Astrocyte of the spinal cord (primary cell): ENCODE data around the gene SUMO2.

ENCODE experiments used
- DNase-seq: peaks from one replicate; pipeline ENCODE4 v3.0.0; 2011; ENCODE audit warnings: low read depth, low spot score
- H3K4me3 ChIP-seq: 2 replicates; pipeline ENCODE4 v1.5.1; 2011; ENCODE audit warnings: low read depth, mild to moderate bottlenecking, low read length, moderate library complexity
- in situ Hi-C: cut with HindIII; loops from 2 replicates; pipeline ENCODE4 v1.10.0; 2017; ENCODE audit warnings: low sequenced_read_pairs
- TF ChIP-seq, protein P1 (sequence below): IDR thresholded peaks from 2 replicates; pipeline ENCODE4 v1.5.1; 2012; ENCODE audit warnings: low read depth, mild to moderate bottlenecking, low read length, inconsistent platforms

The SUMO2 gene

DNA sequence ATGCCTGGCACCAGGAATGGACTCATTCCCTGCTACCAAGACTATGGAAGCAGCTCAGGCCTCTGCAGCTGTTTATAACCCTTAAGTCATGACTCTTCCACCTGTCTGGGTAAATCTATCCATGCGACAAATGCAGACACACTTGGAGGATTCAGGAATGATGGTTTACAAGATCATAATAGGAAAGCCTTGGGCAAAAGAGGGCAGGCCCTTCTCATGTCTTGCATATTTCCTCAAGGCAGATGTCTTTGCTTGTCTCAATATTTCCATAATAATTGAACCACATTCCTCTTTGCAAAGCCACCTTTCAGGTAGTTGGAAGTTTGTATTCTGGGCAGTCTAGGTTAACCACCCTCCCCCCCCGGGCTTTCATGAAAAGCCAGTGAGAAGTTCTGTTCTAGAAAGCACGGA is 27.6 kb downstream of the SUMO2 start:
- in situ Hi-C loops = no loop called here
- no peak for DNase-seq
- no peak overlapping the region for H3K4me3 ChIP-seq
- TF ChIP-seq, protein P1, sequence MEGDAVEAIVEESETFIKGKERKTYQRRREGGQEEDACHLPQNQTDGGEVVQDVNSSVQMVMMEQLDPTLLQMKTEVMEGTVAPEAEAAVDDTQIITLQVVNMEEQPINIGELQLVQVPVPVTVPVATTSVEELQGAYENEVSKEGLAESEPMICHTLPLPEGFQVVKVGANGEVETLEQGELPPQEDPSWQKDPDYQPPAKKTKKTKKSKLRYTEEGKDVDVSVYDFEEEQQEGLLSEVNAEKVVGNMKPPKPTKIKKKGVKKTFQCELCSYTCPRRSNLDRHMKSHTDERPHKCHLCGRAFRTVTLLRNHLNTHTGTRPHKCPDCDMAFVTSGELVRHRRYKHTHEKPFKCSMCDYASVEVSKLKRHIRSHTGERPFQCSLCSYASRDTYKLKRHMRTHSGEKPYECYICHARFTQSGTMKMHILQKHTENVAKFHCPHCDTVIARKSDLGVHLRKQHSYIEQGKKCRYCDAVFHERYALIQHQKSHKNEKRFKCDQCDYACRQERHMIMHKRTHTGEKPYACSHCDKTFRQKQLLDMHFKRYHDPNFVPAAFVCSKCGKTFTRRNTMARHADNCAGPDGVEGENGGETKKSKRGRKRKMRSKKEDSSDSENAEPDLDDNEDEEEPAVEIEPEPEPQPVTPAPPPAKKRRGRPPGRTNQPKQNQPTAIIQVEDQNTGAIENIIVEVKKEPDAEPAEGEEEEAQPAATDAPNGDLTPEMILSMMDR = no peak

DNA sequence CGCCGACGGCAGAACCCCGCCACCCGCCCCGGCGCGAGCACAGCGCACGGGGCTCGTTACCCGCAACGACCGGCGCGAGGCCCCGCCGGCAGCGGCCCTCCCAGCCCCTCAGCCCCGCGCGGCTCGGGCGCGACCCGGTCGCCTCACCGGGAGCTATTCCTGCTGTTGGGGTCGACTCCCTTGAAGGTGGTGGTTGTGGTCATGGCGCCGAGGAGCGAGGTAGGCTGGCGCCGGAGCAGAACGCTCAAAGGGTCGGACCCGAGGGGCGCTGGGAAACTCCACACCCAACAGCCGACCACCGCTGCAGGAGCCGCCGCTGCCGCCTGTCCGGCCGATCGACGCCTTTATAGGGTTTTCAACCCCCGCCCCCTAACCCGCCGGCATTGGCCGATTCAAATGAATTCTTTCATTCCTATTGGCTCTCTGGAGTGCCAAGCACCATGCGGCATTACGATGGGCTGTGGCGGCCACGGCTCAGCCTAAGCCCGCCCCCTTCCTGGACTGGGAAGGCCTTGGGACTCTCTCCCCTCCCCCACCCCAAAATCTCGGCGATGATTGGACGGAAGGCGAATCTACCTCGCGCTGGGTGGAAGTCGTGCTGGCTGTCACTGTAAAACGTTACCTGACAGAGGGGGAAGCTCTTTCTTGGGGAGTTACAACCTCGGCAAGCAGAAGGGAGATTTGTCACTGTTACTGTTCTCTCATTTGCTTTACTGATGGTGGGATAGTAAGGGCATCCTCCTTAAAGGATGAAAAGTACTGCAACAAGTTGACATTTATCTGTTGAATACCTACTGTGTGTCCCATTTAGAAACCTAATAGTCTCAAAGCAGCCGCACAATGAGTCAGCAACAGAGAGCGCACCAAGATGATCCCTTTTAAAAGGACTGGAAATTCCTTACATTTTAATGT is 28.3 kb downstream of the SUMO2 start, which contains the start of gene JPT1:
Gene JPT1 (minus strand): TSS at position 318 of the 912 bp plus-strand sequence. CDS start 115 bp downstream, at position 203.
- H3K4me3 ChIP-seq = peak within 1 kb of the TSS; percentile 88
- in situ Hi-C loops = no loop called here
- DNase-seq = peak; percentile 99
- TF ChIP-seq, protein P1 = no peak

DNA sequence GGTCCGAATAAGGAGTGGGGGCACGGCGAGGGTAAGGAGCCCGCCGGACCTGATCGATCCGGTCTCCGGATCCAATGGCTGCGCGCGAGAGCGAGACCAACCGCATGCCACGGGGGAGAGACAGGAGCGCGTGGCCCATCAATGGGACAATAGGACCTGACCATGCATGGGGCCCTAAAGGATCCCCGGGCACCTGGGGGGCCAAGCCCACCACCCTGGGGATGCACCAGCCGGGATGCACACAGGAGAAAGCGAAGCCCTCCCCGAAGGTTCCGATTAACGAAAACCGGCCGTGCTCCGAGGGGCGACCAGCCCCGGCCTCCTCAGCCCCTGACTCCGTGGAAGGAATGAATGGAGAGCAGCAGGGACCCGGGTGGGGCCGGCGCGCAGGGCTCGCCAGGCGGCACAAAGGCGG is 29.0 kb downstream of the SUMO2 start:
- TF ChIP-seq, protein P1 = no peak
- DNase-seq = no peak
- in situ Hi-C loops = no loop called here
- peak overlapping the region; percentile 88 for H3K4me3 ChIP-seq

DNA sequence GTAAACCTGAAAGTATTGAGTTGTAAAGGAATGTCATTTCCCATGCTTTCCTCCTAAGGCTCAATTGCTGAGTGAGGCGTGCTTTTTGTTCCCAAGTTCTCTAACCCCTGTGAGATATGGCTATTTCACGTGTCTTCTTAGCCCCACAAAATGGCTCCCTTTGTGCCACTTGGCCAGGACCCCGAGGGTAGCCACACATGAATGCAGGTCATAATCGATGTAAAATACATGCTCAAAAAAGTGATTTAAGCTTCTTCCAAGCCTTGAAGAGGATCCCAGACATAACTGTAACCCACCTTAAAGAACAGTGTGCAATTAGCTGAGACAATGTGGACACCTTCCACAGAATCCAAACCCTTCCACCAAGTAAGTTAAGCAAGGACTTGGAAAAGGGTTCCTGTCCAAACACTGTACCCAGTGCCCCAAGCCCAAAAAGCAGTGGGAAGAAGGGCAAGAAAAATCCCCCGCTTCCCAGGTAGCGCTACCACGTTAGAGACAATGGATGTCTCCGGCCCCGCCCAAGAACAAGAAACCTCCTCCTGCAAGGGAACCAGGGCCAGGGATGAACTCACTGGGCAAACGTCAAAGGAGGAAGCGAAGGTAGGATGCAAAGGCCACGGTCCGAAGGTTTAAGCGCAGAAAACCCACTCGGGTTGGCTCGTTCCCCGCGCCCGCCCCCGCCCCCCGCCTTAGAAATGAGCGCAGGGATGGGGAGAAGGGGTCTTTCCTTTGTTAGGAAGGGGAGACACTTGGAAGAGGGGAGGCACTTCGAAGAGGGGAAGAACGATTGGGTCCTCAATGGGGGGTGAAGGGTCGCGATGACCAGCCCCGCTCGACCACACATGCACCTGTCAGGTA is 29.6 kb downstream of the SUMO2 start:
- TF ChIP-seq, protein P1 = no peak
- peak; percentile 34 for DNase-seq
- in situ Hi-C loops = no loop called here
- peak overlapping the region; percentile 88 for H3K4me3 ChIP-seq

GRCh38 chr17:75152523-75152921 is 30.2 kb downstream of the SUMO2 start:
- in situ Hi-C loops = no loop called here
- TF ChIP-seq, protein P1 = no peak
- no peak for DNase-seq
- peak overlapping the region; percentile 88 for H3K4me3 ChIP-seq

GRCh38 chr17:75151930-75152329 is 30.8 kb downstream of the SUMO2 start:
- in situ Hi-C loops = no loop called here
- peak; percentile 14 for DNase-seq
- TF ChIP-seq, protein P1 = no peak
- H3K4me3 ChIP-seq = peak overlapping the region; percentile 88
